H54 (cell line): ENCODE measurements around the gene AJAP1.
A peak's percentile ranks its signal among the peaks of the same experiment; 100 is the strongest.

ENCODE experiments used
- DNase-seq: peaks from one replicate; pipeline ENCODE4 v3.0.0; 2011; ENCODE audit warnings: low spot score, mixed read lengths; ENCODE audit not compliant: insufficient read length
- FAIRE-seq: peaks from 3 replicates; lab custom pipeline; 2011; peaks lifted over from hg19 to GRCh38; lab: Jason Lieb, UNC
- POLR2A ChIP-seq: IDR thresholded peaks from 2 replicates; pipeline ENCODE4 v1.6.1; 2011; ENCODE audit warnings: low read depth, mild to moderate bottlenecking, low read length

Gene AJAP1

GRCh38 chr1:4637616-4638344, 16.6 kb upstream of the AJAP1 start:
- DNase-seq: no peak
- FAIRE-seq: no peak
- TF ChIP-seq POLR2A: no peak

GRCh38 chr1:4638345-4638729, 16.1 kb upstream of the AJAP1 start:
- DNase-seq (no peak), FAIRE-seq (no peak)
- no peak for TF ChIP-seq POLR2A

- FAIRE-seq (no peak), DNase-seq (no peak)
- no peak for TF ChIP-seq POLR2A
These were observed 13.5 kb upstream of the AJAP1 start for GRCh38 chr1:4640931-4641330.

- FAIRE-seq (no peak), DNase-seq (no peak)
- TF ChIP-seq POLR2A: no peak
These were observed 7.0 kb upstream of the AJAP1 start for GRCh38 chr1:4647391-4647790.

GRCh38 chr1:4648657-4649056, 5.8 kb upstream of the AJAP1 start:
- FAIRE-seq (no peak), DNase-seq (no peak)
- TF ChIP-seq POLR2A: no peak

GRCh38 chr1:4650481-4650880, 3.9 kb upstream of the AJAP1 start:
- DNase-seq (peak; percentile 47), FAIRE-seq (no peak)
- TF ChIP-seq POLR2A: no peak

- FAIRE-seq (no peak), DNase-seq (no peak)
- TF ChIP-seq POLR2A: no peak
These were observed 3.4 kb upstream of the AJAP1 start for GRCh38 chr1:4650981-4651380.

- TF ChIP-seq POLR2A: no peak
- FAIRE-seq (no peak), DNase-seq (peak; percentile 65)
These were observed 1.6 kb upstream of the AJAP1 start for GRCh38 chr1:4652631-4653327.

- no peak for FAIRE-seq
- no peak for DNase-seq
- TF ChIP-seq POLR2A: no peak
These were observed 1.1 kb upstream of the AJAP1 start for GRCh38 chr1:4653328-4653660.

GRCh38 chr1:4654764-4655673, 610 bp downstream of the AJAP1 start:
- no peak for FAIRE-seq
- DNase-seq: no peak
- TF ChIP-seq POLR2A: no peak

- FAIRE-seq (no peak), DNase-seq (no peak)
- no peak for TF ChIP-seq POLR2A
These were observed 1.5 kb downstream of the AJAP1 start for GRCh38 chr1:4655674-4656532.

- FAIRE-seq (no peak), DNase-seq (no peak)
- no peak for TF ChIP-seq POLR2A
These were observed 2.2 kb downstream of the AJAP1 start for GRCh38 chr1:4656533-4657140.
